Fibroblast of mammary gland (primary cell): Measurements from ENCODE around the gene LYRM4.

Experiments
- DNase-seq: peaks from one replicate; pipeline ENCODE4 v3.0.0-alpha.2; 2010; ENCODE audit warnings: low read depth
- H3K4me3 ChIP-seq: 2 replicates; pipeline ENCODE4 v1.5.1; 2011; ENCODE audit warnings: low read depth, mild to moderate bottlenecking, low read length, moderate library complexity; ENCODE audit not compliant: control insufficient read depth
- TF ChIP-seq, protein P1 (sequence below): conservative IDR thresholded peaks from 2 replicates; pipeline ENCODE4 v1.5.1; 2011; ENCODE audit warnings: low read depth, low read length, inconsistent platforms; ENCODE audit not compliant: control insufficient read depth, insufficient read depth

The LYRM4 gene

DNA sequence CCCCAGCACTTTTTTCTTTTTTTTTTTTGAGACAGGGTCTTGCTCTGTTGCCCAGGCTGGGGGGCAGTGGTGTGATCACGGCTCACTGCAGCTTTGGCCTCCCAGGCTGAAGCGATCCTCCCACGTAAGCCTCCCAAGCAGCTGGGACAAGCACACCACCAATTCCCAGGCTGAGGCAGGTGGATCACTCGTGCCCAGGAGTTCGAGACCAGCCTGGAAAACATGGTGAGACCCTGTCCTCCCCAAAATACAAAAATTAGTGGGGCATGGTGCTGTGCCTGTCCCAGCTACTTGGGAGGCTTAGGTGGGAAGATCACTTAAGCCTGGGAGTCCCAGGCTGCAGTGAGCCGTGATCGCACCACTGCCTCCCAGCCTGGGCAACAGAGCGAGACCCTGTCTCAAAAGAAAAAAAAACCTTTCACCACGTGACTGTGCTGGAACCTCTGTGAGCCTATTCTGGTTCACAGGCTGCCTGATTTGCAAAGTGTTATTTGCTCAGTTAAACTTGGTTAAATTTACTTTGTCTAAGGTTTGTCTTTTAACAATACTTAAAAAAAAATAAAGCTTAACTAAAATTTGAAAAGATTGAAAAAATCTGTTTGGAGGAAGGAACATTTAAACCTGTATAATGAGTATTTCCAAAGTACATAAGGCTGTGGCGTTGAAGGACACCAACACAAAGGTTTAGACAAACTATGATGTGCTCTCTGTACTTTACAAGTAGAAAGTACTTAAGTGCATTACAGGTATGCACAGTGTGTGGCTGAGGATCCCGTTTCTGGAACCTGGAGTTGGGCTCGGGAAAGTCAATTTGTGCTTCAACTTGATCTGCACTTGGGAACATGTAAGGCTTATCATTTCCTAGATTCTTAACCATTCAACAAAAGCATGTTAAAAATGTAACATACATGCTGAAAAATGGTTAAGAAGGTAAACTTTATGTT, 120.7 kb downstream of the LYRM4 start:
- DNase-seq, result no peak
- no peak overlapping the region for H3K4me3 ChIP-seq
- TF ChIP-seq, protein P1, sequence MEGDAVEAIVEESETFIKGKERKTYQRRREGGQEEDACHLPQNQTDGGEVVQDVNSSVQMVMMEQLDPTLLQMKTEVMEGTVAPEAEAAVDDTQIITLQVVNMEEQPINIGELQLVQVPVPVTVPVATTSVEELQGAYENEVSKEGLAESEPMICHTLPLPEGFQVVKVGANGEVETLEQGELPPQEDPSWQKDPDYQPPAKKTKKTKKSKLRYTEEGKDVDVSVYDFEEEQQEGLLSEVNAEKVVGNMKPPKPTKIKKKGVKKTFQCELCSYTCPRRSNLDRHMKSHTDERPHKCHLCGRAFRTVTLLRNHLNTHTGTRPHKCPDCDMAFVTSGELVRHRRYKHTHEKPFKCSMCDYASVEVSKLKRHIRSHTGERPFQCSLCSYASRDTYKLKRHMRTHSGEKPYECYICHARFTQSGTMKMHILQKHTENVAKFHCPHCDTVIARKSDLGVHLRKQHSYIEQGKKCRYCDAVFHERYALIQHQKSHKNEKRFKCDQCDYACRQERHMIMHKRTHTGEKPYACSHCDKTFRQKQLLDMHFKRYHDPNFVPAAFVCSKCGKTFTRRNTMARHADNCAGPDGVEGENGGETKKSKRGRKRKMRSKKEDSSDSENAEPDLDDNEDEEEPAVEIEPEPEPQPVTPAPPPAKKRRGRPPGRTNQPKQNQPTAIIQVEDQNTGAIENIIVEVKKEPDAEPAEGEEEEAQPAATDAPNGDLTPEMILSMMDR, result no peak

DNA sequence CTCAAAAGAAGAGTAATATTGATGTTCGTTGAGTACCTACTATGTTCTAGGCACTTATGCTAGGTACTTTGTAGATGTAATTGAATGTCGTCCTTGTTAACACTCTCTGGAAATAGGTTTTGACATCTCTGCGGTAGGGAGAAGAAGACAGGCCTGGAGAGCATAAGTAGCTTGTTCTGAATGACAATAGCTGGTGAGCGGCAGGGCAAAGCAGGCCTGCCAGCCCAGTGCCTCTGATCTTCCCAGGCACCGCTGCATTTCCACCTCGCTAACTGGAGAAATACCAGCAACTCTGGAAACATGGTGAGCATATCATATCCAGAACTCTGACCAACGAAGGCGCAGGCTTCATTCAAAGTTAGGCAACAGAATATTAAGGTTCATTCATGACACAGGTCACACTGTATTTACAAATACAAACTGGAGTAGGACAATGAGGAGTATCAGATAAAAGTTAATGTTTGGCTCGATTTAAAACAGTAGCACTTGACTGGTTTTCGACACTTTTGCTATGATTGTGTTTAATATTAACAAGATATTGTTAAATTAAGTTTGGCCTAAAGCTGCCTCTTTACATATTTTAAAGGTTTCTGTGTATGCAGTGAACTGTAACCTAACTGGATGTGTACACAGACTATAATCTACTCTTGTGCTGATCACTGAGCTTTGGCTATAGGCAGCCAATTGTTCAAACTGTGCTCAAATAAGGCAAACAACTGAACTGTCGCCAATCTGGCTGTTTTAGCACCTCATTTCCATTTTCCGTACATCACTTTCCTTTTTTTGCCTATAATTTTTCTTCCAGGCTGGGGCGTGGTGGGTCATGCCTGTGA, 121.5 kb downstream of the LYRM4 start:
- DNase-seq, result no peak
- H3K4me3 ChIP-seq, result no peak overlapping the region
- TF ChIP-seq, protein P1, result no peak

DNA sequence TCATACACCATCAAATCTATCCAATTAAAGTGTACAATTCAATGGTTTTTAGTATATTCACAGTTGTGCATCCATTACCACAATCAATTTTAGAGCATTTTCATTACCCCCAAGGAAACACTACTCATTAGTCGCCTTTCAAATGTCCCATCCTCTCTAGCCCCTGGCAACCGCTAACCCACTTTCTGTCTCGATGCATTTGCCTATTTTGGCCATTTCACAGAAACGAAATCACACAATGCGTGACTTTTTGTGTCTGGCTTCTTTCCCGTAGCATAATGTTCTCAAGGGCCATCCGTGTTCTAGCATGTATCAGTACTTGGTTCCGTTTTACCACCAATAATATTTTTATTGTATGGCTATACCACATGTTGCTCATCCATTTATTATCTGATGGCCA, 123.9 kb downstream of the LYRM4 start:
- H3K4me3 ChIP-seq, result no peak overlapping the region
- DNase-seq, result no peak
- TF ChIP-seq, protein P1, result no peak

DNA sequence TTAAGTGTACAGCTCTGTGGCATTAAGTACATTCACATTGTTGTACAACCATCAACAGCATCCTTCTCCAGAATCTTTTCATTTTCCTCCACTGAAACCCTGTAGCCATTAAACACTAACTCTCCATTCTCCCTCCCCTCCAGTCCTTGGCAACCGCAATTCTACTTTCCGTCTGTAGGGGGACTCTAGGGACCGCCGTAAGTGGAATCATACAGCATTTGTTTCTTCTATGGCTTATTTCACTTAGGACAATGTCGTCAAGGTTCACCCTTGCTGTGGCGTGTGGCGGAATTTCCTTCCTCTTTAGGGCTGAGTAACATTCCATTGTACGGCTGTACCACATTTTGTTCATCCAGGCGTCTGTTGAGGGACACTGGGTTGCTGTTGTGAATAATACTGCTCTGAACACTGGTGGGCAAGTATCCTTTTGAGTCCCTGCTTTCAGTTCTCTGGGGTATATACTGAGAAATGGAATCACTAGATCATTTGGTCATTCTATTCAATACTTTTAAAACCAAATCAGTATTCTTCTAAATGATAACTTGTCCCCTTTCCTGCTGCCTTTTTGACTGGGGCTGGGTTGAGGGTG, 124.9 kb downstream of the LYRM4 start:
- DNase-seq, result peak; percentile 53
- H3K4me3 ChIP-seq, result no peak overlapping the region
- TF ChIP-seq, protein P1, result peak; percentile 80

DNA sequence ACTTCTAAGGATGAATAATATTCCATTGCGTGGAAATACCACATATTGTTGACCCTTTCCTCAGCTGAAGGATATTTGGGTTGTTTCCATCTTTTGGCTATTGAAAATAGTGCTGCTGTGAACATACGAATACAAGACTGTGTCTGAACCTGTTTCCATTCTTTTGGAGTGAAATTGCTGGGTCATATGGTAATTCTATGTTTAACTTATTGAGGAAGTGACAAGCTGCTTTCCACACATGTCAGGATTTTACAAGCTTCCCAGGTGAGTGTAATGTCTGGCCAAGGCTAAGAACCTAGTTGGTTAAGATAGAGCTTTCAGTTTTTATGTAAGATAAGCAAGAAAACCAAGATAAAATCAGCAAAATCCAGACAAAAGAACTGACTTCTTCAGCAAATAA, 126.8 kb downstream of the LYRM4 start:
- TF ChIP-seq, protein P1, result no peak
- DNase-seq, result no peak
- no peak overlapping the region for H3K4me3 ChIP-seq

DNA sequence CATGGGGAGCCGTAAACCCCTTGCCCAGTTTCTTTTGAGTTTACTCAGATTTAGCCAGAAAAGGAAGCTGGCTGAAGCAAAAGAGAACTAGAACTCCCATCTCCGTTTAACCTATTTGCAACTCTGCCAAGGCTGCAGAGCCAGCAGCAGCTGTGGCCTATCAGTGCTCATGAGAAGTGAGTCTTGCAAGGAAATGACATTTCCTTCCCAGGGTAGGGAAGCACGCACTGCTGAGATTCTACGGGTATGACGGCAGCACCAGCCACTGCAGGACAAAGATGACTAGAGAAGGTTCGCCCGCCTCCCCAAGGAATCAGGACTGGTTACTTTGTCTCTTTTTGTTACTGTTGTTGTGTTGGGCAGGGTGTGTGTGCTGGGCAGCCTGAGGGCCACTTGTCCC, 128.0 kb downstream of the LYRM4 start:
- peak; percentile 96 for DNase-seq
- TF ChIP-seq, protein P1, result no peak
- no peak overlapping the region for H3K4me3 ChIP-seq
